ENCODE measurements around the gene HOMER3.
"Not testable (repeated sequence)": the region's sequence is repeated elsewhere in the genome, so short reads cannot be mapped to it uniquely, and the experiment has no call there.

HOMER3 gene

GRCh38 chr19:18905058-18905456 lies 36.0 kb downstream of the HOMER3 start:
- no peak overlapping the region for H3K27ac ChIP-seq (ENCODE audit: low read depth, low read length)
- no peaks in the 10 kb centered on the region for H3K27me3 ChIP-seq (ENCODE audit: control insufficient read depth in 1 of 2, insufficient read depth in 2 of 2, low read length in 2 of 2)
- H3K36me3 ChIP-seq (ENCODE audit: insufficient read depth, low read length) = peaks cover 31% of the 10 kb centered on the region

DNA sequence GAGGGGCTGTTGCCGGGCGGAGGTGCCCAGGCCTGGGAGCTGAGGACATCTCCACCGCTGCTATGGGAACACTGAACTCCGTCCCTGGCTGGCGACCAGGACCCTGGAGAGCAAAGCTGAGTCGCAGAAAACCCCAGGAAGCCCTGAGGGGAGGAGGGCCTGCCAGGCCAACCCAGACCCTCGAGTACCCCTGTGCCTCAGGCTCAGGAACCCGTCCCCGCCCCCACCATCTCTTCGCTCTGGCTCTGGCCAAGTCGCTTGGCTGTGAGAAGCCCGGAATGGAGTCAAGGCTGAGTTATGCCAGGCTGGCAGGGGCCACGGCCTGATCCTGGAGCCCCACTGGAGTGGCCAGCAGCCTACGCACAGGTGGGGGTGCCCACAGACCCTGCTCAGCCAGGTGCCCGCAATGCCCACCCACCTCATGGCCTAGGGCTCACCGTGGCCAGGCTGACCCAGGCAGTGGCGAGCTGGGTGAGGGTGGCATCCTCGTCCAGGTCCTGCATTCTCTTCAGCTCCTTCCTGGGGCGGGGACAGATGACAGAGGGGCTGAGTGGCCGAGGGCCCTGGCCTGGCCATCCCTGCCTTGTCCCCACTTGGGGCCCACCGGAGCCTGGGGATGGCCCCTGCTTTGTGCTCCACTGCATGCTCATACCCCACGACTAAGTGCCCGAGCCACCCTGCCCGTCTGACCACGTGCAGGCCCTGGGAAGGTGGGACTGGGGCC lies 36.5 kb downstream of the HOMER3 start:
- no peak overlapping the region for H3K27ac ChIP-seq (ENCODE audit: low read depth, low read length)
- no peaks in the 10 kb centered on the region for H3K27me3 ChIP-seq (ENCODE audit: control insufficient read depth in 1 of 2, insufficient read depth in 2 of 2, low read length in 2 of 2)
- no peaks in the 10 kb centered on the region for H3K4me1 ChIP-seq (ENCODE audit: insufficient read depth, low read length)
- H3K9me3 ChIP-seq (ENCODE audit: low read length) = no peaks in the 10 kb centered on the region
- H3K4me3 ChIP-seq (ENCODE audit: low read depth in 1 of 2, low read length in 2 of 2) = no peak overlapping the region
- no peak overlapping the region for H3K9ac ChIP-seq (ENCODE audit: low read length)
- peaks cover 31% of the 10 kb centered on the region for H3K36me3 ChIP-seq (ENCODE audit: insufficient read depth, low read length)

More at GRCh38 chr19:18905058-18905456, 36.0 kb downstream of the HOMER3 start:
- Histone ChIP-seq H3K9me3 (ENCODE audit: low read length) (no peaks in the 10 kb centered on the region), H3K4me1 (ENCODE audit: insufficient read depth, low read length) (no peaks in the 10 kb centered on the region), H3K4me3 (ENCODE audit: low read depth in 1 of 2, low read length in 2 of 2) (no peak overlapping the region), H3K9ac (ENCODE audit: low read length) (no peak overlapping the region)

- Histone ChIP-seq H3K9ac (ENCODE audit: low read length) (no peak overlapping the region), H3K4me1 (ENCODE audit: insufficient read depth, low read length) (no peaks in the 10 kb centered on the region), H3K4me3 (ENCODE audit: low read depth in 1 of 2, low read length in 2 of 2) (no peak overlapping the region), H3K27me3 (ENCODE audit: control insufficient read depth in 1 of 2, insufficient read depth in 2 of 2, low read length in 2 of 2) (no peaks in the 10 kb centered on the region), H3K36me3 (ENCODE audit: insufficient read depth, low read length) (peaks cover 31% of the 10 kb centered on the region), H3K9me3 (ENCODE audit: low read length) (no peaks in the 10 kb centered on the region), H3K27ac (ENCODE audit: low read depth, low read length) (no peak overlapping the region)
These were observed 37.6 kb downstream of the HOMER3 start for GRCh38 chr19:18903156-18904037.

- H3K27me3 ChIP-seq (ENCODE audit: control insufficient read depth in 1 of 2, insufficient read depth in 2 of 2, low read length in 2 of 2); H3K9me3 ChIP-seq (ENCODE audit: low read length); H3K27ac ChIP-seq (ENCODE audit: low read depth, low read length); H3K9ac ChIP-seq (ENCODE audit: low read length); H3K4me3 ChIP-seq (ENCODE audit: low read depth in 1 of 2, low read length in 2 of 2); H3K4me1 ChIP-seq (ENCODE audit: insufficient read depth, low read length): not testable (repeated sequence)
- H3K36me3 ChIP-seq (ENCODE audit: insufficient read depth, low read length) = peaks cover 27% of the 10 kb centered on the region
These were observed 38.5 kb downstream of the HOMER3 start for GRCh38 chr19:18902519-18902918.

- Histone ChIP-seq H3K36me3 (ENCODE audit: insufficient read depth, low read length) (peaks cover 21% of the 10 kb centered on the region), H3K27ac (ENCODE audit: low read depth, low read length) (no peak overlapping the region), H3K27me3 (ENCODE audit: control insufficient read depth in 1 of 2, insufficient read depth in 2 of 2, low read length in 2 of 2) (peaks cover 0 to 10% of the 10 kb centered on the region in 2 donors)
These were observed 39.5 kb downstream of the HOMER3 start for GRCh38 chr19:18901491-18901890.

DNA sequence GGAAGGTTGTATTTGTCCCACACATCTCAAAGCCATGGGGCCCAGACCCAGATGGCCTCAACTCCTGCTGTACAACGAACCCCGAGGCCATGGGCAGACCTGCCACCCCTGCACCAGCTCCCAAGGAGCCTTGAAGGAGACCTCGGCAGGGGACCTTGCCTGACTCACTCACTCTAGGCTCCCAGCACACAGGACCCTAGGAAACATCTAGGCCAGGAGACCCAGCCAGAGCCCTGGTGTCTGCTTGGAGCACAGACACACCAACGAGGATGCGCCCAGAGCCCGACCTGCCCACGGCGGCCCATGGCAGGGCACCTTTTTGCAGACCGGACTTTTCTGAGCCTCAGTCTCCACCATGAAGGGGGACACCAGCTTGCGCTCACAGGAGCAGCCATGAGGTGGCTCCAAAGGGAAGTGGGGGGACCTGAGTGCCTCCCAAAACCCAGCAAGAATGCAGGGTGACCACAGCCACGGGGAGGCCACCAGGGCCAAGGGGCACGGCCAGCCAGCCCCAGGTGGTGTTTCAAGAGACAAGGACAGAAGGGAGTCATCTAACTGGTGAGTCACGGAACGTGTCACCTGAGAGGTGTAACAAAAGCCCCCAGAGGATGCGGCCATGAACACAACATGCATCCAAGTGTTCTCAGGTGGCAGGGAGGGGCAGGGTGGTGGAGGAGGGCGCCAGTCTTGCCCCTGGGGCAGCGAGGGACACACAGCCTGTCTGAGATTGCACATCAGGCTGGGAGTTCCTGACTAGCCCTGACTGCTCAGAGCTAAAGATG lies 40.1 kb downstream of the HOMER3 start:
- Histone ChIP-seq H3K4me1 (ENCODE audit: insufficient read depth, low read length) (no peaks in the 10 kb centered on the region), H3K9me3 (ENCODE audit: low read length) (no peaks in the 10 kb centered on the region), H3K4me3 (ENCODE audit: low read depth in 1 of 2, low read length in 2 of 2) (no peak overlapping the region), H3K27me3 (ENCODE audit: control insufficient read depth in 1 of 2, insufficient read depth in 2 of 2, low read length in 2 of 2) (peaks cover 0 to 13% of the 10 kb centered on the region in 2 donors), H3K27ac (ENCODE audit: low read depth, low read length) (no peak overlapping the region), H3K36me3 (ENCODE audit: insufficient read depth, low read length) (peaks cover 21% of the 10 kb centered on the region), H3K9ac (ENCODE audit: low read length) (no peak overlapping the region)

More at GRCh38 chr19:18901491-18901890, 39.5 kb downstream of the HOMER3 start:
- H3K4me3 ChIP-seq (ENCODE audit: low read depth in 1 of 2, low read length in 2 of 2) = no peak overlapping the region
- no peaks in the 10 kb centered on the region for H3K9me3 ChIP-seq (ENCODE audit: low read length)
- H3K9ac ChIP-seq (ENCODE audit: low read length) = no peak overlapping the region
- no peaks in the 10 kb centered on the region for H3K4me1 ChIP-seq (ENCODE audit: insufficient read depth, low read length)

- Histone ChIP-seq H3K4me3 (ENCODE audit: low read depth in 1 of 2, low read length in 2 of 2) (no peak overlapping the region), H3K9me3 (ENCODE audit: low read length) (no peaks in the 10 kb centered on the region), H3K27me3 (ENCODE audit: control insufficient read depth in 1 of 2, insufficient read depth in 2 of 2, low read length in 2 of 2) (peaks cover 2 to 21% of the 10 kb centered on the region in 2 donors), H3K36me3 (ENCODE audit: insufficient read depth, low read length) (peaks cover 17% of the 10 kb centered on the region), H3K9ac (ENCODE audit: low read length) (no peak overlapping the region), H3K4me1 (ENCODE audit: insufficient read depth, low read length) (no peaks in the 10 kb centered on the region), H3K27ac (ENCODE audit: low read depth, low read length) (no peak overlapping the region)
These were observed 41.1 kb downstream of the HOMER3 start for GRCh38 chr19:18899624-18900560.

GRCh38 chr19:18898607-18899408 lies 42.2 kb downstream of the HOMER3 start:
- Histone ChIP-seq H3K9ac (ENCODE audit: low read length) (no peak overlapping the region), H3K27ac (ENCODE audit: low read depth, low read length) (no peak overlapping the region), H3K4me1 (ENCODE audit: insufficient read depth, low read length) (no peaks in the 10 kb centered on the region), H3K4me3 (ENCODE audit: low read depth in 1 of 2, low read length in 2 of 2) (no peak overlapping the region), H3K36me3 (ENCODE audit: insufficient read depth, low read length) (peaks cover 13% of the 10 kb centered on the region), H3K9me3 (ENCODE audit: low read length) (no peaks in the 10 kb centered on the region), H3K27me3 (ENCODE audit: control insufficient read depth in 1 of 2, insufficient read depth in 2 of 2, low read length in 2 of 2) (peaks cover 8 to 32% of the 10 kb centered on the region in 2 donors)

- no peaks in the 10 kb centered on the region for H3K4me1 ChIP-seq (ENCODE audit: insufficient read depth, low read length)
- H3K27ac ChIP-seq (ENCODE audit: low read depth, low read length) = no peak overlapping the region
- H3K27me3 ChIP-seq (ENCODE audit: control insufficient read depth in 1 of 2, insufficient read depth in 2 of 2, low read length in 2 of 2) = peaks cover 8 to 39% of the 10 kb centered on the region in 2 donors
- H3K4me3 ChIP-seq (ENCODE audit: low read depth in 1 of 2, low read length in 2 of 2) = no peak overlapping the region
- H3K9ac ChIP-seq (ENCODE audit: low read length) = no peak overlapping the region
- peaks cover 13% of the 10 kb centered on the region for H3K36me3 ChIP-seq (ENCODE audit: insufficient read depth, low read length)
- no peaks in the 10 kb centered on the region for H3K9me3 ChIP-seq (ENCODE audit: low read length)
These were observed 42.9 kb downstream of the HOMER3 start for GRCh38 chr19:18898081-18898606.
